ENCODE measurements around the gene PIPOX.

DNA sequence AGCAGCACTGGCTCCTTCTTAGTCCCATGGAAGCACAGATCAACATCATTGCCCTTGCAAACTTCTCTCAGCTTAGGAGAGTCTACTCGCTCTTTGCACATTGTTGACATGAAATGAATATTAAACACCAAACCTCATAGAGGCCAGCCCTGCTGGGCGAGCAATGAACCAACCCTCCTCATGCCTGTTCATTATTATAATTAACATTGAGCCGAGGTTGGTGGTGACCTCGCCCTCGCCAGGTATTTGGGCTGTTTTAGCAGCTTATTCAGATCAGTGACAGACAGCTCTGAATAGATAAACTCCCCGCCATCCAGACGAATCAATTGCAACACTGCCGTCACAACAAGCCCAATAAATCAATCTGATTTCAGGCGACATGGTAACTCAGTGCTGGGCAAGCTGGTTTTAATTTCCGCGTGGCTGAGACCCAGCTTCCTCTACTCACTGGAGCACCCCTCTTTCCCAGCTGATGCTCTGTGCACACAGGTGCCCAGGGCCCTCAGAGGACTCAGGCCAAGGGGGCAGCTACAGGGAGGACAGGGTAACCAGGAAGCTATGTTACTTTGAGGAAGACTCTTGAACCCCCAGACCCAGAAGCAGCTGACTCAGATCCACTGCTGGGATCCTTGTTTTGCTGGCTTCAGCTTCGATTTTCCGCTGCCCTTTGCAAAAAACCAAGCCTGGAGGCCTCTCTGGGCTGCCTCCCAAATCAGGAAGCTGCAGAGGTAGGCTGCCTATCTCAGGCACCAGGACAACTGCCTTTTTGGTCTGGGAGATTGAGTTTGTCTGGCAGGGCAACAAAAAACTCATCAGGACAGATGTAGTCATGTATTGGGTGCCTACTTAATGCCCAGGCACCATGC lies 26.4 kb upstream of the PIPOX start:
- TF ChIP-seq EZH2 (IDR thresholded peaks at IDR 0.05; ENCODE audit: borderline replicate concordance, low read depth, low read length, severe bottlenecking), result no peak
- TF ChIP-seq, protein P1, sequence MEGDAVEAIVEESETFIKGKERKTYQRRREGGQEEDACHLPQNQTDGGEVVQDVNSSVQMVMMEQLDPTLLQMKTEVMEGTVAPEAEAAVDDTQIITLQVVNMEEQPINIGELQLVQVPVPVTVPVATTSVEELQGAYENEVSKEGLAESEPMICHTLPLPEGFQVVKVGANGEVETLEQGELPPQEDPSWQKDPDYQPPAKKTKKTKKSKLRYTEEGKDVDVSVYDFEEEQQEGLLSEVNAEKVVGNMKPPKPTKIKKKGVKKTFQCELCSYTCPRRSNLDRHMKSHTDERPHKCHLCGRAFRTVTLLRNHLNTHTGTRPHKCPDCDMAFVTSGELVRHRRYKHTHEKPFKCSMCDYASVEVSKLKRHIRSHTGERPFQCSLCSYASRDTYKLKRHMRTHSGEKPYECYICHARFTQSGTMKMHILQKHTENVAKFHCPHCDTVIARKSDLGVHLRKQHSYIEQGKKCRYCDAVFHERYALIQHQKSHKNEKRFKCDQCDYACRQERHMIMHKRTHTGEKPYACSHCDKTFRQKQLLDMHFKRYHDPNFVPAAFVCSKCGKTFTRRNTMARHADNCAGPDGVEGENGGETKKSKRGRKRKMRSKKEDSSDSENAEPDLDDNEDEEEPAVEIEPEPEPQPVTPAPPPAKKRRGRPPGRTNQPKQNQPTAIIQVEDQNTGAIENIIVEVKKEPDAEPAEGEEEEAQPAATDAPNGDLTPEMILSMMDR (IDR thresholded peaks at IDR 0.05; ENCODE audit: extremely low read depth in 1 of 2, insufficient read depth in 1 of 2, low read depth in 1 of 2, low read length in 2 of 2), result no peak
- TF ChIP-seq MAX (IDR thresholded peaks at IDR 0.05; ENCODE audit: insufficient read depth, insufficient read length), result no peak
- TF ChIP-seq POLR2A (IDR thresholded peaks at IDR 0.05; ENCODE audit: low read depth, low read length), result no peak
- TF ChIP-seq MYC (IDR thresholded peaks at IDR 0.05; ENCODE audit: low read depth, low read length), result no peak
- TF ChIP-seq POLR2AphosphoS5 (IDR thresholded peaks at IDR 0.05; ENCODE audit: insufficient read depth, low read depth, low read length), result no peak
- no peak for TF ChIP-seq FOS (IDR thresholded peaks at IDR 0.05; ENCODE audit: borderline replicate concordance, insufficient read depth, low read length)
- no peak for TF ChIP-seq GATA2 (IDR thresholded peaks at IDR 0.05; ENCODE audit: insufficient read depth, insufficient read length, low read depth, low read length)
